K562 (cell line): ENCODE measurements around the gene FEN1. TPM values are rescaled to one million over a fixed set of nuclear protein-coding genes. Genes with fewer than 3 reads are reported as not detected.

ENCODE experiments used
- EHMT2 ChIP-seq: fragments of 450-650 bp; IDR thresholded peaks from 2 replicates; pipeline ENCODE4 v1.6.1; 2018; ENCODE audit warnings: antibody characterized with exemption
- ELF2 ChIP-seq: fragments of 250-450 bp; sonication (Bioruptor Pico); IDR thresholded peaks from 2 replicates; pipeline ENCODE4 v1.5.0; 2021; ENCODE audit warnings: mild to moderate bottlenecking
- KAT8 ChIP-seq: fragments of 450-650 bp; IDR thresholded peaks from 2 replicates; pipeline ENCODE4 v1.6.1; 2016; ENCODE audit warnings: low read depth, mild to moderate bottlenecking
- KLF1 ChIP-seq: fragments of 450-650 bp; IDR thresholded peaks from 2 replicates; pipeline ENCODE4 v1.6.1; 2016; ENCODE audit warnings: missing genetic modification characterization, missing compliant biosample characterization
- NELFE ChIP-seq: IDR thresholded peaks from 2 replicates; pipeline ENCODE4 v1.6.1; 2011; ENCODE audit warnings: mild to moderate bottlenecking; ENCODE audit not compliant: insufficient read depth, insufficient read length
- RBM22 ChIP-seq: fragments of 200-400 bp; formaldehyde crosslinking; IDR thresholded peaks from 2 replicates; pipeline ENCODE4 v1.6.1; 2018; ENCODE audit warnings: low read length, low read depth; ENCODE audit not compliant: poor library complexity, severe bottlenecking
- SREBF1 ChIP-seq: fragments of 150-350 bp; IDR thresholded peaks from 2 replicates; pipeline ENCODE4 v1.6.1; 2014; ENCODE audit warnings: antibody characterized with exemption, low read depth, low read length, borderline replicate concordance
- STAG1 ChIP-seq: sonication (generic); formaldehyde crosslinking; IDR thresholded peaks from 2 replicates; pipeline ENCODE4 v1.5.0; 2020; ENCODE audit warnings: missing genetic modification reagents, borderline replicate concordance
- TAF1 ChIP-seq: IDR thresholded peaks from 2 replicates; pipeline ENCODE4 v1.6.1; 2011; ENCODE audit warnings: mild to moderate bottlenecking, low read length, moderate library complexity; ENCODE audit not compliant: insufficient read depth, control insufficient read depth, severe bottlenecking; ENCODE audit errors: extremely low read depth
- TARDBP ChIP-seq: fragments of 450-650 bp; IDR thresholded peaks from 2 replicates; pipeline ENCODE4 v1.6.1; 2016
- TFAM ChIP-seq: fragments of 250-450 bp; sonication (Bioruptor Pico); conservative IDR thresholded peaks from 2 replicates; pipeline ENCODE4 v1.5.0; 2021; ENCODE audit warnings: mild to moderate bottlenecking, moderate library complexity
- ZBTB17 ChIP-seq: fragments of 450-650 bp; formaldehyde crosslinking; IDR thresholded peaks from 2 replicates; pipeline ENCODE4 v1.4.0; 2020; ENCODE audit warnings: mild to moderate bottlenecking
- ZNF316 ChIP-seq: fragments of 450-650 bp; IDR thresholded peaks from 2 replicates; pipeline ENCODE4 v1.6.1; 2016
- ZNF584 ChIP-seq: fragments of 200-800 bp; sonication (Bioruptor generic); IDR thresholded peaks from 2 replicates; pipeline ENCODE4 v1.6.1; 2016; ENCODE audit warnings: low read depth, mild to moderate bottlenecking, missing genetic modification characterization, missing compliant biosample characterization
- polyA plus RNA-seq, 8 experiments: library from polyadenylated mRNA; depleted of rRNA in 4 of 8; stranded (reverse) in 5 of 8; unstranded in 3 of 8; fragments of >200 nt; fragmentation: Nextera tagmentation in 2 of 8; fragmentation: Illumina TruSeq in 1 of 8; extraction: Ambion mirVana in 2 of 8; extraction: Trizol in 1 of 8; gene quantifications; 2 replicates each; pipeline versions ENCODE4 v1.2.1 to v1.2.3, GENCODE V29; 2011 to 2014; ENCODE audit warnings: inconsistent platforms in 1 of 8, missing spikeins in 1 of 8
- total RNA-seq, 7 experiments: library from RNA; depleted of rRNA in 6 of 7; stranded (reverse); fragments of >200 nt in 6 of 7; fragmentation: Illumina TruSeq in 2 of 7; extraction: Trizol in 2 of 7; gene quantifications; 2 replicates each; pipeline versions ENCODE4 v1.2.1 to v1.2.3, GENCODE V29; 2011 to 2021; ENCODE audit warnings: low replicate concordance in 1 of 7
- TF ChIP-seq, protein P1 (sequence below): fragments of 200-800 bp; sonication (Bioruptor generic); IDR thresholded peaks from 2 replicates; pipeline ENCODE4 v1.6.1; 2017; ENCODE audit warnings: missing genetic modification characterization, missing compliant biosample characterization
- TF ChIP-seq, protein P2 (sequence below): sonication (generic); formaldehyde crosslinking; IDR thresholded peaks from 2 replicates; pipeline ENCODE4 v1.8.0; 2022; ENCODE audit warnings: mild to moderate bottlenecking, missing genetic modification reagents, borderline replicate concordance
- TF ChIP-seq, protein P3 (sequence below): fragments of 450-650 bp; formaldehyde crosslinking; IDR thresholded peaks from 2 replicates; pipeline ENCODE4 v1.4.0; 2020; ENCODE audit warnings: mild to moderate bottlenecking
- TF ChIP-seq, protein P4 (sequence below): fragments of 450-650 bp; formaldehyde crosslinking; IDR thresholded peaks from 2 replicates; pipeline ENCODE4 v1.4.0; 2020; ENCODE audit warnings: mild to moderate bottlenecking, moderate library complexity
- TF ChIP-seq, protein P5 (sequence below), 2 experiments: fragments of 450-650 bp in 1 of 2; sonication (generic) in 1 of 2; formaldehyde crosslinking; conservative IDR thresholded peaks; 2 replicates each; pipeline versions ENCODE4 v1.4.0 to v1.8.1; 2020 to 2022; ENCODE audit warnings: mild to moderate bottlenecking in 1 of 2, missing genetic modification reagents in 1 of 2
- TF ChIP-seq, protein P6 (sequence below): fragments of 450-650 bp; formaldehyde crosslinking; IDR thresholded peaks from 2 replicates; pipeline ENCODE4 v1.4.0; 2022; ENCODE audit warnings: mild to moderate bottlenecking, moderate library complexity

The FEN1 gene
- total and polyA plus RNA-seq, 9 of the 15 experiments (the other 6 are each of a cell fraction or from before 2014, with no cell fraction given), result 58.1 to 156 (median 137) TPM

DNA sequence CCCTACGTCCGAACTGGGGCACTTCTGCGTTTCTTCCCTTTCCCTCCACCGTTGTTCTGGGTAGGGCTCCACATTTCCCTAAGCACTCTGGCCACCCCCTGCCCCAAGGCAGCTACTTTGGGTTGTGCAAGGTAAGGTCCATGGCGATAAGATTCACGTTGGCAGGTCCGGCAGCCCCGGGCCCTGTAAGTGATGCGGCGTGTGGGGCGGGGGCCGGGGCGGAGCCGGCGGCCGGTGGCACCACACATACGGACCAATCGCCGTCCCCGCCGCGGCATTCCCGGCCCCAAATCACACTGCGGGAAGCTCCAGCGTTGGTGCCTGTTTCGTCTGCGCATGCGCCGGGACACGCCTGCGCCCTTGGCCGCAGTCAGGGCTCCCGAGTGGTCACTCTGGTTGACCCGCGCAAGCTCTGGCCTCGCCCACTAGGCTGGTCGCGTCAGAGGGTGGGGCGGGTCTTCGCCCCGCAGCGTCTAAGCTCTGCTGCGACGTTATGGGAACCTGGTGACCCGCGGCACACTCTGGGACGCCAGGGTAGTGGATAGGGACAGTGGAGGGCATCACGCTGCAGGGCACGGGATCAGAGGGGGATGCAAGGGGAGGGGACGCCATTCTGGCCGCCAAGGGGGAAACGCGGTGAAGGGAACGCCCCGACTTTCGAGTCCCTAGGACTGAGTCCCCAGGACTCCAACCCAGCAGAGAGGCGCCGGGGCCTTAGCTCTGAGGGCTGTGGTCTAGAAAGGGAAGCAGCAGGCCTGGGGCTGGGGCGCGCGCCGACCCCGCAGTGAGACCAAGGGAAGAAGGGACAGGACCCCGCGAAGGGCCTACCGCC is 22.5 kb downstream of the FEN1 start (continued):
- no peak; the same call in 1 of the 2 replicates for TF ChIP-seq STAG1
- TF ChIP-seq, protein P1, sequence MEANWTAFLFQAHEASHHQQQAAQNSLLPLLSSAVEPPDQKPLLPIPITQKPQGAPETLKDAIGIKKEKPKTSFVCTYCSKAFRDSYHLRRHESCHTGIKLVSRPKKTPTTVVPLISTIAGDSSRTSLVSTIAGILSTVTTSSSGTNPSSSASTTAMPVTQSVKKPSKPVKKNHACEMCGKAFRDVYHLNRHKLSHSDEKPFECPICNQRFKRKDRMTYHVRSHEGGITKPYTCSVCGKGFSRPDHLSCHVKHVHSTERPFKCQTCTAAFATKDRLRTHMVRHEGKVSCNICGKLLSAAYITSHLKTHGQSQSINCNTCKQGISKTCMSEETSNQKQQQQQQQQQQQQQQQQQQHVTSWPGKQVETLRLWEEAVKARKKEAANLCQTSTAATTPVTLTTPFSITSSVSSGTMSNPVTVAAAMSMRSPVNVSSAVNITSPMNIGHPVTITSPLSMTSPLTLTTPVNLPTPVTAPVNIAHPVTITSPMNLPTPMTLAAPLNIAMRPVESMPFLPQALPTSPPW (CRISPR knock-in tag), result peak; percentile 73
- TF ChIP-seq ELF2 (CRISPR knock-in tag), result peak; percentile 51; the same call in 1 of the 2 replicates
- TF ChIP-seq ZNF584 (CRISPR knock-in tag), result no peak
- no peak for TF ChIP-seq RBM22
- TF ChIP-seq, protein P2, sequence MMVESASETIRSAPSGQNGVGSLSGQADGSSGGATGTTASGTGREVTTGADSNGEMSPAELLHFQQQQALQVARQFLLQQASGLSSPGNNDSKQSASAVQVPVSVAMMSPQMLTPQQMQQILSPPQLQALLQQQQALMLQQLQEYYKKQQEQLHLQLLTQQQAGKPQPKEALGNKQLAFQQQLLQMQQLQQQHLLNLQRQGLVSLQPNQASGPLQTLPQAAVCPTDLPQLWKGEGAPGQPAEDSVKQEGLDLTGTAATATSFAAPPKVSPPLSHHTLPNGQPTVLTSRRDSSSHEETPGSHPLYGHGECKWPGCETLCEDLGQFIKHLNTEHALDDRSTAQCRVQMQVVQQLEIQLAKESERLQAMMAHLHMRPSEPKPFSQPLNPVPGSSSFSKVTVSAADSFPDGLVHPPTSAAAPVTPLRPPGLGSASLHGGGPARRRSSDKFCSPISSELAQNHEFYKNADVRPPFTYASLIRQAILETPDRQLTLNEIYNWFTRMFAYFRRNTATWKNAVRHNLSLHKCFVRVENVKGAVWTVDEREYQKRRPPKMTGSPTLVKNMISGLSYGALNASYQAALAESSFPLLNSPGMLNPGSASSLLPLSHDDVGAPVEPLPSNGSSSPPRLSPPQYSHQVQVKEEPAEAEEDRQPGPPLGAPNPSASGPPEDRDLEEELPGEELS, result no peak
- peak; percentile 83 for TF ChIP-seq TAF1
- TF ChIP-seq TFAM (CRISPR knock-in tag), result no peak
- TF ChIP-seq, protein P3, sequence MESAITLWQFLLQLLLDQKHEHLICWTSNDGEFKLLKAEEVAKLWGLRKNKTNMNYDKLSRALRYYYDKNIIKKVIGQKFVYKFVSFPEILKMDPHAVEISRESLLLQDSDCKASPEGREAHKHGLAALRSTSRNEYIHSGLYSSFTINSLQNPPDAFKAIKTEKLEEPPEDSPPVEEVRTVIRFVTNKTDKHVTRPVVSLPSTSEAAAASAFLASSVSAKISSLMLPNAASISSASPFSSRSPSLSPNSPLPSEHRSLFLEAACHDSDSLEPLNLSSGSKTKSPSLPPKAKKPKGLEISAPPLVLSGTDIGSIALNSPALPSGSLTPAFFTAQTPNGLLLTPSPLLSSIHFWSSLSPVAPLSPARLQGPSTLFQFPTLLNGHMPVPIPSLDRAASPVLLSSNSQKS (CRISPR knock-in tag), result no peak
- TF ChIP-seq, protein P4, sequence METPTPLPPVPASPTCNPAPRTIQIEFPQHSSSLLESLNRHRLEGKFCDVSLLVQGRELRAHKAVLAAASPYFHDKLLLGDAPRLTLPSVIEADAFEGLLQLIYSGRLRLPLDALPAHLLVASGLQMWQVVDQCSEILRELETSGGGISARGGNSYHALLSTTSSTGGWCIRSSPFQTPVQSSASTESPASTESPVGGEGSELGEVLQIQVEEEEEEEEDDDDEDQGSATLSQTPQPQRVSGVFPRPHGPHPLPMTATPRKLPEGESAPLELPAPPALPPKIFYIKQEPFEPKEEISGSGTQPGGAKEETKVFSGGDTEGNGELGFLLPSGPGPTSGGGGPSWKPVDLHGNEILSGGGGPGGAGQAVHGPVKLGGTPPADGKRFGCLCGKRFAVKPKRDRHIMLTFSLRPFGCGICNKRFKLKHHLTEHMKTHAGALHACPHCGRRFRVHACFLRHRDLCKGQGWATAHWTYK (CRISPR knock-in tag), result peak; percentile 61
- no peak for TF ChIP-seq KLF1
- TF ChIP-seq SREBF1, result peak; percentile 99
- TF ChIP-seq, protein P5, sequence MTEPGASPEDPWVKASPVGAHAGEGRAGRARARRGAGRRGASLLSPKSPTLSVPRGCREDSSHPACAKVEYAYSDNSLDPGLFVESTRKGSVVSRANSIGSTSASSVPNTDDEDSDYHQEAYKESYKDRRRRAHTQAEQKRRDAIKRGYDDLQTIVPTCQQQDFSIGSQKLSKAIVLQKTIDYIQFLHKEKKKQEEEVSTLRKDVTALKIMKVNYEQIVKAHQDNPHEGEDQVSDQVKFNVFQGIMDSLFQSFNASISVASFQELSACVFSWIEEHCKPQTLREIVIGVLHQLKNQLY (CRISPR knock-in tag; conservative IDR thresholded peaks at IDR 0.05), result no peak
- TF ChIP-seq TARDBP, result peak; percentile 50; the same call in 1 of the 2 replicates
- no peak for TF ChIP-seq EHMT2
- no peak for TF ChIP-seq KAT8
- TF ChIP-seq, protein P6, sequence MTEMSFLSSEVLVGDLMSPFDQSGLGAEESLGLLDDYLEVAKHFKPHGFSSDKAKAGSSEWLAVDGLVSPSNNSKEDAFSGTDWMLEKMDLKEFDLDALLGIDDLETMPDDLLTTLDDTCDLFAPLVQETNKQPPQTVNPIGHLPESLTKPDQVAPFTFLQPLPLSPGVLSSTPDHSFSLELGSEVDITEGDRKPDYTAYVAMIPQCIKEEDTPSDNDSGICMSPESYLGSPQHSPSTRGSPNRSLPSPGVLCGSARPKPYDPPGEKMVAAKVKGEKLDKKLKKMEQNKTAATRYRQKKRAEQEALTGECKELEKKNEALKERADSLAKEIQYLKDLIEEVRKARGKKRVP (CRISPR knock-in tag), result 0 out of 2 replicates have a peak, but pooled peaks have one; percentile 23
- TF ChIP-seq ZNF316, result no peak
- no peak for TF ChIP-seq NELFE
- TF ChIP-seq ZBTB17 (CRISPR knock-in tag), result no peak
